ENCODE data around the gene CELF1. TPM values are rescaled to one million over a fixed set of nuclear protein-coding genes. Genes with fewer than 3 reads are reported as not detected.

CELF1 gene
- total and polyA plus RNA-seq, 2 donors (not counting 1 experiment from before 2014, with no cell fraction given) = 81.1 to 100 TPM

DNA sequence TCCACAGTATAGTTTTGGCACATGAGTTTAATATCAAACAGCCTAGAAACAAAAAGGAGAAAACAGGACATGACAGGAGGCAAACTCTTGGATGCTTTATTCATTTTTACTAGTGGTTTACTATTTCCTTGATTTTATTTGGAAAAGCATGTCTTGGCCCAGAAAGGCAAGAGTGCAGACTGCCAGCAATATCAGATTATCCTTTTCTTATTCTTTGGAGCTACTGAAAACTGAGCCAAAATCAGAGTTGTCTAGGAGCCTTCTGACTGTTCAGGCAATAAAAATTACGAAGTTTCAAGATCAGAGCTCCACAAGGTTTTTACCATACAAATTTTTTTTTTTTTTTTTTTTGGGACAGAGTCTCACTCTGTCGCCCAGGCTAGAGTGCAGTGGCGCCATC, 16.0 kb downstream of the CELF1 start:
- H3K36me3 ChIP-seq (ENCODE audit: control insufficient read depth, insufficient read depth, low read length) = no peaks in the 10 kb centered on the region
- no peak overlapping the region for H3K9ac ChIP-seq (ENCODE audit: insufficient read depth, low read length)
- peaks cover 24% of the 10 kb centered on the region for H3K4me1 ChIP-seq (ENCODE audit: control insufficient read depth, extremely low read depth, insufficient read depth, low read length)
- no peak overlapping the region for H3K4me2 ChIP-seq (ENCODE audit: extremely low read depth, insufficient read depth, low read length)
- H3K4me3 ChIP-seq (replicated peaks in 1 of 4; ENCODE audit: control extremely low read depth in 1 of 4, insufficient read depth in 1 of 4, low read depth in 3 of 4, low read length in 4 of 4) = no peak overlapping the region
- H3K27me3 ChIP-seq (ENCODE audit: control insufficient read depth, insufficient read depth, low read length) = no peaks in the 10 kb centered on the region
- no peak overlapping the region for H2AFZ ChIP-seq (ENCODE audit: low read length)
- peaks cover 5% of the 10 kb centered on the region for H4K20me1 ChIP-seq (ENCODE audit: control insufficient read depth, extremely low read depth, insufficient read depth, low read length)
- no peaks in the 10 kb centered on the region for H3K9me3 ChIP-seq (ENCODE audit: control insufficient read depth, insufficient read depth, low read depth, low read length)
- DNase-seq (ENCODE audit: low read depth in 2 of 2) = no peak
- no peak overlapping the region for H3K27ac ChIP-seq (ENCODE audit: insufficient read depth, low read length)
- H3K79me2 ChIP-seq (ENCODE audit: control insufficient read depth, insufficient read depth, low read length) = peaks cover 87% of the 10 kb centered on the region
- TF ChIP-seq, protein P1, sequence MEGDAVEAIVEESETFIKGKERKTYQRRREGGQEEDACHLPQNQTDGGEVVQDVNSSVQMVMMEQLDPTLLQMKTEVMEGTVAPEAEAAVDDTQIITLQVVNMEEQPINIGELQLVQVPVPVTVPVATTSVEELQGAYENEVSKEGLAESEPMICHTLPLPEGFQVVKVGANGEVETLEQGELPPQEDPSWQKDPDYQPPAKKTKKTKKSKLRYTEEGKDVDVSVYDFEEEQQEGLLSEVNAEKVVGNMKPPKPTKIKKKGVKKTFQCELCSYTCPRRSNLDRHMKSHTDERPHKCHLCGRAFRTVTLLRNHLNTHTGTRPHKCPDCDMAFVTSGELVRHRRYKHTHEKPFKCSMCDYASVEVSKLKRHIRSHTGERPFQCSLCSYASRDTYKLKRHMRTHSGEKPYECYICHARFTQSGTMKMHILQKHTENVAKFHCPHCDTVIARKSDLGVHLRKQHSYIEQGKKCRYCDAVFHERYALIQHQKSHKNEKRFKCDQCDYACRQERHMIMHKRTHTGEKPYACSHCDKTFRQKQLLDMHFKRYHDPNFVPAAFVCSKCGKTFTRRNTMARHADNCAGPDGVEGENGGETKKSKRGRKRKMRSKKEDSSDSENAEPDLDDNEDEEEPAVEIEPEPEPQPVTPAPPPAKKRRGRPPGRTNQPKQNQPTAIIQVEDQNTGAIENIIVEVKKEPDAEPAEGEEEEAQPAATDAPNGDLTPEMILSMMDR (conservative IDR thresholded peaks at IDR 0.05 in 1 of 2, IDR thresholded peaks at IDR 0.05 in 1 of 2; ENCODE audit: low read depth in 1 of 2, low read length in 2 of 2) = no peak
- no peak for TF ChIP-seq EZH2 (IDR thresholded peaks at IDR 0.05; ENCODE audit: low read length, missing control alignments)

DNA sequence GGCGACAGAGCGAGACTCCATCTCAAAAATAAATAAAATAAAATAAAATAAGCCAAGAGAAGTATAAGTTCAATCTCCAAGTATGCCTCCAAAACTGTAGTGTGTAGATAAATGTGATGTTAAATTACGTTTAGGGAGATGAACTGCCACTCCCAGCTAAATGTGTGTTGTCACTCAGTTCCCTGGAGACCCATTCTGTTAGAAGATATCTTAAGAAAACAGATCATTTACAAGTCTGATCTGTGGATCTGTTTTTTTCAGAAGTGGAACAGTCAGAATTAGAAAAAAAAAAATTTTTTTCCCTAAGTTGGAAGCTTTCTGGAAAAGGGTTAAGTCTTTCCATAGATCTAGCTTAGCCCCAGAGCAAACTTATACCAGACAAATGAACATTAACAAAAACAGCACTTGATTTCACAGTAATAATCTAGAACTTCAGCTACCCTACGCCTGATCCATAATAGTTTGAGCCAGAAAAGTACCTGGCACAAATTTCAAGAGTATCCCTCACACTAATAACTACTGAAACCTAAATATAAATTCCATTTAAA, 18.2 kb downstream of the CELF1 start:
- TF ChIP-seq EZH2 (IDR thresholded peaks at IDR 0.05; ENCODE audit: low read length, missing control alignments) = no peak
- TF ChIP-seq, protein P1 (conservative IDR thresholded peaks at IDR 0.05 in 1 of 2, IDR thresholded peaks at IDR 0.05 in 1 of 2; ENCODE audit: low read depth in 1 of 2, low read length in 2 of 2) = no peak
- H3K79me2 ChIP-seq (ENCODE audit: control insufficient read depth, insufficient read depth, low read length) = peaks cover 90% of the 10 kb centered on the region
- no peak overlapping the region for H3K4me2 ChIP-seq (ENCODE audit: extremely low read depth, insufficient read depth, low read length)
- H3K36me3 ChIP-seq (ENCODE audit: control insufficient read depth, insufficient read depth, low read length) = no peaks in the 10 kb centered on the region
- no peaks in the 10 kb centered on the region for H3K27me3 ChIP-seq (ENCODE audit: control insufficient read depth, insufficient read depth, low read length)
- H3K4me1 ChIP-seq (ENCODE audit: control insufficient read depth, extremely low read depth, insufficient read depth, low read length) = peaks cover 21% of the 10 kb centered on the region
- no peak overlapping the region for H3K4me3 ChIP-seq (replicated peaks in 1 of 4; ENCODE audit: control extremely low read depth in 1 of 4, insufficient read depth in 1 of 4, low read depth in 3 of 4, low read length in 4 of 4)
- H3K9me3 ChIP-seq (ENCODE audit: control insufficient read depth, insufficient read depth, low read depth, low read length) = no peaks in the 10 kb centered on the region
- no peak overlapping the region for H3K27ac ChIP-seq (ENCODE audit: insufficient read depth, low read length)
- no peak for DNase-seq (ENCODE audit: low read depth in 2 of 2)
- no peak overlapping the region for H2AFZ ChIP-seq (ENCODE audit: low read length)
- H3K9ac ChIP-seq (ENCODE audit: insufficient read depth, low read length) = no peak overlapping the region
- peaks cover 5% of the 10 kb centered on the region for H4K20me1 ChIP-seq (ENCODE audit: control insufficient read depth, extremely low read depth, insufficient read depth, low read length)

DNA sequence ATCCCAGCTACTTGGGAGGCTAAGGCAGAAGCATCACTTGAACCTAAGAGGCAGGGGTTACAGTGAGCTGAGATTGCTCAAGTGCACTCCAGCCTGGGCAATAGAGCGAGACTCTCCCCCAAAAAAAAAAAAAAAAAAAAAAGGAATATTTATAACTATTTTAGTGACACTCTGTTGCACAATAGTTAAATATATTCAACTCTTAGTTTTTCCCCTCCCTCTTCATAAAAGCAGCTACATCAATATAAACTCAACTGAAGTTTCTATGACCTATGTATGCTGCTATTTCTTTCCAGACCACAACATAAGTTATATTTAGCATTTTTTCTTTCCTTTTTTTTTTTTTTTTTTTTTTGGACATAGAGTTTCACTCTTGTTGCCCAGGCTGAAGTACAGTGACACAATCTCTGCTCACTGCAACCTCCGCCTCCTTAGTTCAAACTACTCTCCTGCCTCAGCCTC, 19.2 kb downstream of the CELF1 start:
- Histone ChIP-seq H3K27me3 (ENCODE audit: control insufficient read depth, insufficient read depth, low read length) (no peaks in the 10 kb centered on the region), H3K9ac (ENCODE audit: insufficient read depth, low read length) (no peak overlapping the region), H3K9me3 (ENCODE audit: control insufficient read depth, insufficient read depth, low read depth, low read length) (no peaks in the 10 kb centered on the region), H3K79me2 (ENCODE audit: control insufficient read depth, insufficient read depth, low read length) (peaks cover 90% of the 10 kb centered on the region), H4K20me1 (ENCODE audit: control insufficient read depth, extremely low read depth, insufficient read depth, low read length) (peaks cover 2% of the 10 kb centered on the region), H3K4me3 (replicated peaks in 1 of 4; ENCODE audit: control extremely low read depth in 1 of 4, insufficient read depth in 1 of 4, low read depth in 3 of 4, low read length in 4 of 4) (no peak overlapping the region), H3K4me2 (ENCODE audit: extremely low read depth, insufficient read depth, low read length) (no peak overlapping the region), H2AFZ (ENCODE audit: low read length) (no peak overlapping the region), H3K27ac (ENCODE audit: insufficient read depth, low read length) (peak overlapping the region; percentile 36), H3K36me3 (ENCODE audit: control insufficient read depth, insufficient read depth, low read length) (no peaks in the 10 kb centered on the region), H3K4me1 (ENCODE audit: control insufficient read depth, extremely low read depth, insufficient read depth, low read length) (peaks cover 14% of the 10 kb centered on the region)
- peak; percentile 78 to 92 for DNase-seq (ENCODE audit: low read depth in 2 of 2)
- no peak for TF ChIP-seq EZH2 (IDR thresholded peaks at IDR 0.05; ENCODE audit: low read length, missing control alignments)
- TF ChIP-seq, protein P1 (conservative IDR thresholded peaks at IDR 0.05 in 1 of 2, IDR thresholded peaks at IDR 0.05 in 1 of 2; ENCODE audit: low read depth in 1 of 2, low read length in 2 of 2) = no peak

Data from fibroblast of lung (primary cell).